ENCODE results near the gene POLR3B. TPM values are rescaled to one million over a fixed set of nuclear protein-coding genes. Genes with fewer than 3 reads are reported as not detected.

Gene POLR3B
- total RNA-seq, 2 experiments from 2014 or later, result 14.7 to 17.6 TPM

DNA sequence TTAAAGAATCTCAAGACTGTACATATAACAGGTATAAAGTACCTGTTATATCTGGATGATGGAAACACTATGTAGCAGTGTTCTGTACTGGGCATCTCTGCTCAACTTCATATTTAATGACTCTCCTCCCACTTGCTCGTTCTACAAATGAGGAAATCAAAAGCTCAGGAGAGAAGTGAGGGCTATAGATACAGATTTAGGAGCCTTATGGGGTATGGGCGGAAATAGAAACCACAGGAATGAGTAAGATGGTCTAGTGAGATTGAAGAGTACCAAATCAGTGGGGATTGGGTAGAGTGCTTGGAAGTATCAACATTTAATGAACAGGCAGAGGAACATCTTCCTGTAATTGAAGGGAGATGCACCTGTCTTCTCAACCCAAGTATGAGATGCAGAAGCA is 23.8 kb upstream of the POLR3B start:
- H3K27ac ChIP-seq (ENCODE audit: low read depth, low read length, poor library complexity, severe bottlenecking), result no peak overlapping the region
- ChIA-PET POLR2A (interaction anchor here (0.6 to 1.7 kb wide), 2 partner anchors 20 to 26 kb away, joined by 4 to 8 read pairs; no protein-coding TSS in a partner anchor), CTCF (ENCODE audit: unreplicated experiment) (no interaction called here)
- no peak overlapping the region for H2AFZ ChIP-seq (ENCODE audit: low read length)
- TF ChIP-seq, protein P1, sequence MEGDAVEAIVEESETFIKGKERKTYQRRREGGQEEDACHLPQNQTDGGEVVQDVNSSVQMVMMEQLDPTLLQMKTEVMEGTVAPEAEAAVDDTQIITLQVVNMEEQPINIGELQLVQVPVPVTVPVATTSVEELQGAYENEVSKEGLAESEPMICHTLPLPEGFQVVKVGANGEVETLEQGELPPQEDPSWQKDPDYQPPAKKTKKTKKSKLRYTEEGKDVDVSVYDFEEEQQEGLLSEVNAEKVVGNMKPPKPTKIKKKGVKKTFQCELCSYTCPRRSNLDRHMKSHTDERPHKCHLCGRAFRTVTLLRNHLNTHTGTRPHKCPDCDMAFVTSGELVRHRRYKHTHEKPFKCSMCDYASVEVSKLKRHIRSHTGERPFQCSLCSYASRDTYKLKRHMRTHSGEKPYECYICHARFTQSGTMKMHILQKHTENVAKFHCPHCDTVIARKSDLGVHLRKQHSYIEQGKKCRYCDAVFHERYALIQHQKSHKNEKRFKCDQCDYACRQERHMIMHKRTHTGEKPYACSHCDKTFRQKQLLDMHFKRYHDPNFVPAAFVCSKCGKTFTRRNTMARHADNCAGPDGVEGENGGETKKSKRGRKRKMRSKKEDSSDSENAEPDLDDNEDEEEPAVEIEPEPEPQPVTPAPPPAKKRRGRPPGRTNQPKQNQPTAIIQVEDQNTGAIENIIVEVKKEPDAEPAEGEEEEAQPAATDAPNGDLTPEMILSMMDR (conservative IDR thresholded peaks at IDR 0.05; ENCODE audit: low read length), result no peak
- TF ChIP-seq EZH2phosphoT487 (IDR thresholded peaks at IDR 0.05; ENCODE audit: borderline replicate concordance, low read depth, low read length), result no peak
- no peaks in the 10 kb centered on the region for H3K79me2 ChIP-seq (ENCODE audit: insufficient read depth, low read depth, low read length)
- no peak for DNase-seq (ENCODE audit: low spot score)
- intact Hi-C loops (cut with micrococcal nuclease; ENCODE audit: unreplicated experiment), result no loop called here
- no TSS peak for BruUV-seq (replicated peaks)
- H3K4me2 ChIP-seq (ENCODE audit: low read length), result no peak overlapping the region
- H3K4me3 ChIP-seq (ENCODE audit: low read depth, low read length, poor library complexity, severe bottlenecking), result no peak overlapping the region
- H3K9me2 ChIP-seq (ENCODE audit: insufficient read depth, low read length), result no peaks in the 10 kb centered on the region
- peaks cover 13% of the 10 kb centered on the region for H3K4me1 ChIP-seq (ENCODE audit: insufficient read depth, low read length, poor library complexity, severe bottlenecking)
- H3K9me3 ChIP-seq (ENCODE audit: low read length), result no peaks in the 10 kb centered on the region
- H4K20me1 ChIP-seq (ENCODE audit: insufficient read depth, low read length), result no peaks in the 10 kb centered on the region
- no peaks in the 10 kb centered on the region for H3K36me3 ChIP-seq (ENCODE audit: insufficient read depth, low read length)

DNA sequence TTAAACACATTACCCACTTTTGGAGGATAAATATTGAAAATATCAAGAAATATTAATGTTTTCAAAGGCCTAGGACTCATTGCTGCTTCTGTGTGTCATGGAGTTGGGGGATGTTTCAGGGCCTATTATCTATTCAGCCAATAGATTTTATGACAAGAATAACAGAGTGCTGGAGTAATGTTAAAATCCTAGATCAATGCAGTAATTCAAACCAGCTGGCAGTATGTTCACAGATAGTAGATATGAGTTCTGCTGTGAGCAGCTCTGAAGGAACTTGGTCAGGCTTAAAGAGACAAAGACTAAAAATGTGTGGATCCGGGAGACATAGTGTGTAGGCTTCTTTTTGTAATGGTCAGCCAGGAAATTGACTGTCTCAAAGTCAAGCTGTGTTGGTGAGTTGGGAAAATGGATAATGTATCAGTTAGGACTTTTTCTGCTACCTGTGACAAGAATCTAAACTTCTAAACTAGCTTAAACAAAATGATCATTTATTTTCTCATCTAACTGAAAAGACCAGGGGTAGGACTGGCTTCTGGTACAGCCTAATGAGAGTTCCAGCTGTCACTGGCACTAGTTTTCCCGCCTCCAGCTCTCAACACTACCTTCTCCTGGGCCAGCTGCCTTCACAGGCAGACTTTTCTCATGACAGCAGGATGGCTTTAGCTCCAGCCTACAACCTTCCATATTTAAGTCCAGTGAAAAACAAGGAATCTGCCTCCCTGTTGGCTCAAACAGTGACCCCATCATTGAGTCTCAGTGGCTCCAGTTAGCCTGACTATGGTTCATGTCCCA is 16.3 kb upstream of the POLR3B start:
- ChIA-PET CTCF (ENCODE audit: unreplicated experiment) (no interaction called here), POLR2A (interaction anchor here (0.5 to 2.2 kb wide), 4 partner anchors 9 to 416 kb away, joined by 3 to 5 read pairs (median 3); no protein-coding TSS in a partner anchor)
- no peak overlapping the region for H3K4me2 ChIP-seq (ENCODE audit: low read length)
- no peaks in the 10 kb centered on the region for H3K9me3 ChIP-seq (ENCODE audit: low read length)
- H2AFZ ChIP-seq (ENCODE audit: low read length), result no peak overlapping the region
- no peaks in the 10 kb centered on the region for H4K20me1 ChIP-seq (ENCODE audit: insufficient read depth, low read length)
- TF ChIP-seq, protein P1 (conservative IDR thresholded peaks at IDR 0.05; ENCODE audit: low read length), result no peak
- TF ChIP-seq EZH2phosphoT487 (IDR thresholded peaks at IDR 0.05; ENCODE audit: borderline replicate concordance, low read depth, low read length), result no peak
- no peak overlapping the region for H3K4me3 ChIP-seq (ENCODE audit: low read depth, low read length, poor library complexity, severe bottlenecking)
- no TSS peak for BruUV-seq (replicated peaks)
- H3K4me1 ChIP-seq (ENCODE audit: insufficient read depth, low read length, poor library complexity, severe bottlenecking), result no peaks in the 10 kb centered on the region
- H3K9me2 ChIP-seq (ENCODE audit: insufficient read depth, low read length), result no peaks in the 10 kb centered on the region
- intact Hi-C loops (cut with micrococcal nuclease; ENCODE audit: unreplicated experiment), result no loop called here
- no peaks in the 10 kb centered on the region for H3K36me3 ChIP-seq (ENCODE audit: insufficient read depth, low read length)
- no peak overlapping the region for H3K27ac ChIP-seq (ENCODE audit: low read depth, low read length, poor library complexity, severe bottlenecking)
- no peak for DNase-seq (ENCODE audit: low spot score)
- H3K79me2 ChIP-seq (ENCODE audit: insufficient read depth, low read depth, low read length), result no peaks in the 10 kb centered on the region

All from OCI-LY7 (cell line).